Mesenchymal stem cell (in vitro differentiated cells and primary cell): Measurements from ENCODE around the gene ITGB2.

Source experiments
- DNase-seq: peaks from one replicate; pipeline ENCODE4 v3.0.0-alpha.2; 2013
- H2AFZ ChIP-seq: one replicate; pipeline ENCODE4 v1.6.1; 2013; ENCODE audit warnings: low read depth, mild to moderate bottlenecking, control low read depth, inconsistent platforms, low read length, moderate library complexity
- H2AK5ac ChIP-seq: 2 replicates; pipeline ENCODE4 v1.6.1; 2013; ENCODE audit warnings: low read length, moderate library complexity, mild to moderate bottlenecking, inconsistent platforms; ENCODE audit not compliant: severe bottlenecking
- H2BK120ac ChIP-seq: one replicate; pipeline ENCODE4 v1.6.1; 2013; ENCODE audit warnings: low read depth, mild to moderate bottlenecking, inconsistent platforms, low read length, moderate library complexity
- H2BK12ac ChIP-seq, 2 experiments: one replicate each; pipeline ENCODE4 v1.6.1; 2013; ENCODE audit warnings: inconsistent platforms in 2 of 2, low read length in 2 of 2, mild to moderate bottlenecking in 2 of 2, moderate library complexity in 2 of 2, control low read depth in 1 of 2
- H2BK15ac ChIP-seq: one replicate; pipeline ENCODE4 v1.6.1; 2013; ENCODE audit warnings: mild to moderate bottlenecking, low read depth, inconsistent platforms; ENCODE audit not compliant: poor library complexity, severe bottlenecking
- H2BK5ac ChIP-seq: 2 replicates; pipeline ENCODE4 v1.6.1; 2013; ENCODE audit warnings: low read depth, mild to moderate bottlenecking, low read length, control low read depth, inconsistent platforms; ENCODE audit not compliant: poor library complexity, severe bottlenecking
- H3K14ac ChIP-seq, 2 experiments: one replicate each; pipeline ENCODE4 v1.6.1; 2013; ENCODE audit warnings: inconsistent platforms in 2 of 2, low read length in 2 of 2, control low read depth in 1 of 2, mild to moderate bottlenecking in 1 of 2, moderate library complexity in 1 of 2
- H3K18ac ChIP-seq, 2 experiments: one replicate each; pipeline ENCODE4 v1.6.1; 2013; ENCODE audit warnings: inconsistent platforms in 2 of 2, low read length in 2 of 2, control low read depth in 1 of 2, low read depth in 1 of 2, mild to moderate bottlenecking in 1 of 2
- H3K23ac ChIP-seq, 2 experiments: one replicate each; pipeline ENCODE4 v1.6.1; 2013; ENCODE audit warnings: inconsistent platforms in 2 of 2, low read length in 2 of 2, mild to moderate bottlenecking in 2 of 2, moderate library complexity in 2 of 2, control low read depth in 1 of 2
- H3K27ac ChIP-seq: 2 replicates; pipeline ENCODE4 v1.5.1; 2013; ENCODE audit warnings: mild to moderate bottlenecking, moderate library complexity, low read length, control low read depth, inconsistent platforms; ENCODE audit not compliant: poor library complexity, severe bottlenecking
- H3K27me3 ChIP-seq, 2 experiments: 2 replicates each; pipeline versions ENCODE4 v1.6.1 to v1.7.0; 2013; ENCODE audit warnings: low read length in 2 of 2, mild to moderate bottlenecking in 2 of 2, moderate library complexity in 2 of 2, control low read depth in 1 of 2, inconsistent platforms in 1 of 2; ENCODE audit not compliant: control insufficient read depth in 1 of 2, insufficient read depth in 1 of 2
- H3K36me3 ChIP-seq, 2 experiments: 2 replicates each; pipeline versions ENCODE4 v1.6.1 to v1.7.0; 2013; ENCODE audit warnings: low read length in 2 of 2, control low read depth in 1 of 2, inconsistent platforms in 1 of 2, low read depth in 1 of 2, mild to moderate bottlenecking in 1 of 2; ENCODE audit not compliant: insufficient read depth in 2 of 2, control insufficient read depth in 1 of 2
- H3K4ac ChIP-seq, 2 experiments: one replicate each; pipeline ENCODE4 v1.6.1; 2013; ENCODE audit warnings: inconsistent platforms in 2 of 2, low read length in 2 of 2, mild to moderate bottlenecking in 2 of 2, moderate library complexity in 2 of 2, control low read depth in 1 of 2, low read depth in 1 of 2
- H3K4me1 ChIP-seq: 2 replicates; pipeline ENCODE4 v1.6.1; 2013; ENCODE audit warnings: low read depth, low read length, control low read depth; ENCODE audit not compliant: control insufficient read depth, insufficient read depth
- H3K4me2 ChIP-seq: 2 replicates; pipeline ENCODE4 v1.6.1; 2013; ENCODE audit warnings: low read length, mild to moderate bottlenecking, inconsistent platforms; ENCODE audit not compliant: poor library complexity, severe bottlenecking
- H3K4me3 ChIP-seq, 2 experiments: 2 replicates each; pipeline versions ENCODE4 v1.5.1 to v1.7.0; 2013; ENCODE audit warnings: low read length in 2 of 2, mild to moderate bottlenecking in 2 of 2, control low read depth in 1 of 2, low read depth in 1 of 2; ENCODE audit not compliant: insufficient read depth in 1 of 2
- H3K79me1 ChIP-seq: replicated peaks from 2 replicates; pipeline ENCODE4 v1.6.1; 2013; ENCODE audit warnings: mild to moderate bottlenecking, control low read depth, low read length, inconsistent platforms; ENCODE audit not compliant: poor library complexity, severe bottlenecking
- H3K9ac ChIP-seq: 2 replicates; pipeline ENCODE4 v1.7.0; 2013; ENCODE audit warnings: mild to moderate bottlenecking, low read length, moderate library complexity
- H3K9me3 ChIP-seq: 2 replicates; pipeline ENCODE4 v1.7.0; 2013; ENCODE audit warnings: mild to moderate bottlenecking, low read length; ENCODE audit not compliant: control insufficient read depth
- H4K8ac ChIP-seq: one replicate; pipeline ENCODE4 v1.6.1; 2013; ENCODE audit warnings: inconsistent platforms, mild to moderate bottlenecking, low read length, moderate library complexity
- H4K91ac ChIP-seq: one replicate; pipeline ENCODE4 v1.6.1; 2013; ENCODE audit warnings: mild to moderate bottlenecking, low read length, inconsistent platforms
- WGBS: methylation state at CpG from one replicate; pipeline ENCODE4 v1.1.7; 2013; ENCODE audit warnings: mixed read lengths; 5-methylcytosine and 5-hydroxymethylcytosine counted together

ITGB2 gene

GRCh38 chr21:44948426-44949120 is 27.9 kb upstream of the ITGB2 start:
- Histone ChIP-seq H3K23ac (no peak overlapping the region), H3K79me1 (peaks cover 60% of the 10 kb centered on the region), H2BK12ac (no peak overlapping the region), H3K9me3 (no peaks in the 10 kb centered on the region), H4K8ac (no peak overlapping the region), H2BK5ac (no peak overlapping the region), H3K18ac (no peak overlapping the region), H3K27ac (no peak overlapping the region), H3K27me3 (no peaks in the 10 kb centered on the region), H3K4me3 (no peak overlapping the region), H3K4me2 (no peak overlapping the region), H4K91ac (no peak overlapping the region), H3K36me3 (peaks cover 25 to 87% of the 10 kb centered on the region in 2 experiments), H3K4me1 (peaks cover 14% of the 10 kb centered on the region), H2BK15ac (no peak overlapping the region), H3K4ac (no peak overlapping the region), H2AFZ (no peak overlapping the region), H3K9ac (no peak overlapping the region), H2AK5ac (no peak overlapping the region), H3K14ac (no peak overlapping the region), H2BK120ac (no peak overlapping the region)
- no peak for DNase-seq
- 91% methylated on average over 16 of the region's 16 CpGs for WGBS

- no peak overlapping the region for H3K27ac ChIP-seq
- no peak overlapping the region for H2AK5ac ChIP-seq
- no peak overlapping the region for H2BK12ac ChIP-seq
- DNase-seq = no peak
- no peak overlapping the region for H3K4me2 ChIP-seq
- no peak overlapping the region for H2BK5ac ChIP-seq
- peaks cover 58% of the 10 kb centered on the region for H3K79me1 ChIP-seq
- no peak overlapping the region for H3K9ac ChIP-seq
- peaks cover 14% of the 10 kb centered on the region for H3K4me1 ChIP-seq
- H2AFZ ChIP-seq = no peak overlapping the region
- no peak overlapping the region for H2BK120ac ChIP-seq
- no peaks in the 10 kb centered on the region for H3K9me3 ChIP-seq
- WGBS = 98% methylated on average over 33 of the region's 33 CpGs
- H3K27me3 ChIP-seq = no peaks in the 10 kb centered on the region
- H4K8ac ChIP-seq = no peak overlapping the region
- H3K4me3 ChIP-seq = peak overlapping the region in 1 of 2 experiments; percentile 9
- H3K36me3 ChIP-seq = peaks cover 27 to 84% of the 10 kb centered on the region in 2 experiments
- H2BK15ac ChIP-seq = no peak overlapping the region
- no peak overlapping the region for H3K14ac ChIP-seq
- H4K91ac ChIP-seq = no peak overlapping the region
- no peak overlapping the region for H3K18ac ChIP-seq
- no peak overlapping the region for H3K4ac ChIP-seq
- no peak overlapping the region for H3K23ac ChIP-seq
Measured at GRCh38 chr21:44947930-44948331, 27.2 kb upstream of the ITGB2 start.

- H3K23ac ChIP-seq = no peak overlapping the region
- no peak overlapping the region for H2AK5ac ChIP-seq
- H2BK15ac ChIP-seq = no peak overlapping the region
- no peak overlapping the region for H3K4me2 ChIP-seq
- no peaks in the 10 kb centered on the region for H3K9me3 ChIP-seq
- no peak for DNase-seq
- no peak overlapping the region for H2BK5ac ChIP-seq
- peak overlapping the region in 1 of 2 experiments; percentile 9 for H3K4me3 ChIP-seq
- H3K27me3 ChIP-seq = no peaks in the 10 kb centered on the region
- H3K4ac ChIP-seq = no peak overlapping the region
- H3K4me1 ChIP-seq = peaks cover 14% of the 10 kb centered on the region
- no peak overlapping the region for H3K27ac ChIP-seq
- WGBS = 93% methylated on average over 22 of the region's 22 CpGs
- H4K8ac ChIP-seq = no peak overlapping the region
- no peak overlapping the region for H3K9ac ChIP-seq
- no peak overlapping the region for H2BK120ac ChIP-seq
- peaks cover 28 to 79% of the 10 kb centered on the region in 2 experiments for H3K36me3 ChIP-seq
- H4K91ac ChIP-seq = no peak overlapping the region
- no peak overlapping the region for H2BK12ac ChIP-seq
- H3K14ac ChIP-seq = no peak overlapping the region
- H3K18ac ChIP-seq = no peak overlapping the region
- H3K79me1 ChIP-seq = peaks cover 60% of the 10 kb centered on the region
- H2AFZ ChIP-seq = no peak overlapping the region
Measured at GRCh38 chr21:44947111-44947929, 26.6 kb upstream of the ITGB2 start.

GRCh38 chr21:44946254-44947041 is 25.7 kb upstream of the ITGB2 start:
- no peak overlapping the region for H2BK5ac ChIP-seq
- no peak overlapping the region for H2BK120ac ChIP-seq
- H2AFZ ChIP-seq = no peak overlapping the region
- H2BK15ac ChIP-seq = no peak overlapping the region
- no peak overlapping the region for H2BK12ac ChIP-seq
- no peak overlapping the region for H2AK5ac ChIP-seq
- no peak overlapping the region for H3K23ac ChIP-seq
- H4K91ac ChIP-seq = no peak overlapping the region
- no peak overlapping the region for H3K4me2 ChIP-seq
- no peak overlapping the region for H3K27ac ChIP-seq
- no peaks in the 10 kb centered on the region for H3K9me3 ChIP-seq
- peaks cover 29 to 79% of the 10 kb centered on the region in 2 experiments for H3K36me3 ChIP-seq
- H4K8ac ChIP-seq = no peak overlapping the region
- 97% methylated on average over 25 of the region's 25 CpGs for WGBS
- no peak overlapping the region for H3K14ac ChIP-seq
- H3K4ac ChIP-seq = no peak overlapping the region
- no peaks in the 10 kb centered on the region for H3K27me3 ChIP-seq
- no peak overlapping the region for H3K9ac ChIP-seq
- H3K4me1 ChIP-seq = peaks cover 18% of the 10 kb centered on the region
- peaks cover 67% of the 10 kb centered on the region for H3K79me1 ChIP-seq
- no peak for DNase-seq
- no peak overlapping the region for H3K4me3 ChIP-seq
- H3K18ac ChIP-seq = no peak overlapping the region
